Measurements from ENCODE around the gene P3H2.

DNA sequence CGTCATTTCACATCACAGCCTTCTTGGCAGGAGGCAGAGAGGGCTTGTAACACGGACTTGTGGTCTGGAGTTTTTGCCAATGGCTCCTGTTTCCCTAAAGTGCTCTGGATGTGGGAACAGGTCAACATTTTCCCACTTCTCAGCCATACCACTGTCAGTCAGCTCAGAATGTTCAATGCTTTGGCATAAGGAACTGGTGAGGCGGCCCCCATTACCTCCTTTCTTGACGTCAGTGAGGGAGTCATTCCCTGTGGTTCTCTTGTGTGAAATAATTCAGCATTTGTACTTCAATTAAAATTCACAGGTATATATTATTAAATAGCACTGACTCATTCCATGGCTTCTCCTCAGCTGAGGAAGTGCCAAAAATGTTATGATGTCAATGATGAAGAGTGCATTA, 167.1 kb downstream of the P3H2 start:
- TF ChIP-seq POLR2AphosphoS5 (IDR thresholded peaks at IDR 0.05; ENCODE audit: borderline replicate concordance, low read depth, low read length), result no peak
- no peak for TF ChIP-seq EZH2 (IDR thresholded peaks at IDR 0.05)
